SK-N-SH treated with all-trans-retinoic acid at 6 μM for 48 hours (cell line): ENCODE data around the gene EFNA3.

Source experiments
- ARNTL ChIP-seq: fragments of 450-650 bp; formaldehyde crosslinking; IDR thresholded peaks from 2 replicates; pipeline ENCODE4 v1.5.0; 2020; ENCODE audit warnings: low read depth, mild to moderate bottlenecking, moderate library complexity, borderline replicate concordance
- BACH2 ChIP-seq: fragments of 250-450 bp; sonication (Bioruptor Pico); IDR thresholded peaks from 2 replicates; pipeline ENCODE4 v1.9.0; 2021; ENCODE audit warnings: mild to moderate bottlenecking, borderline replicate concordance
- PPARA ChIP-seq: fragments of 250-450 bp; sonication (Bioruptor Pico); IDR thresholded peaks from 2 replicates; pipeline ENCODE4 v1.5.0; 2020; ENCODE audit warnings: mild to moderate bottlenecking, borderline replicate concordance
- TCF4 ChIP-seq: fragments of 250-450 bp; sonication (Bioruptor Pico); IDR thresholded peaks from 2 replicates; pipeline ENCODE4 v1.8.0; 2021; ENCODE audit warnings: mild to moderate bottlenecking, moderate library complexity, borderline replicate concordance
- TF ChIP-seq, protein P1 (sequence below): fragments of 250-450 bp; sonication (Bioruptor Pico); IDR thresholded peaks from 2 replicates; pipeline ENCODE4 v1.8.0; 2020; ENCODE audit warnings: mild to moderate bottlenecking, moderate library complexity, borderline replicate concordance

DNA sequence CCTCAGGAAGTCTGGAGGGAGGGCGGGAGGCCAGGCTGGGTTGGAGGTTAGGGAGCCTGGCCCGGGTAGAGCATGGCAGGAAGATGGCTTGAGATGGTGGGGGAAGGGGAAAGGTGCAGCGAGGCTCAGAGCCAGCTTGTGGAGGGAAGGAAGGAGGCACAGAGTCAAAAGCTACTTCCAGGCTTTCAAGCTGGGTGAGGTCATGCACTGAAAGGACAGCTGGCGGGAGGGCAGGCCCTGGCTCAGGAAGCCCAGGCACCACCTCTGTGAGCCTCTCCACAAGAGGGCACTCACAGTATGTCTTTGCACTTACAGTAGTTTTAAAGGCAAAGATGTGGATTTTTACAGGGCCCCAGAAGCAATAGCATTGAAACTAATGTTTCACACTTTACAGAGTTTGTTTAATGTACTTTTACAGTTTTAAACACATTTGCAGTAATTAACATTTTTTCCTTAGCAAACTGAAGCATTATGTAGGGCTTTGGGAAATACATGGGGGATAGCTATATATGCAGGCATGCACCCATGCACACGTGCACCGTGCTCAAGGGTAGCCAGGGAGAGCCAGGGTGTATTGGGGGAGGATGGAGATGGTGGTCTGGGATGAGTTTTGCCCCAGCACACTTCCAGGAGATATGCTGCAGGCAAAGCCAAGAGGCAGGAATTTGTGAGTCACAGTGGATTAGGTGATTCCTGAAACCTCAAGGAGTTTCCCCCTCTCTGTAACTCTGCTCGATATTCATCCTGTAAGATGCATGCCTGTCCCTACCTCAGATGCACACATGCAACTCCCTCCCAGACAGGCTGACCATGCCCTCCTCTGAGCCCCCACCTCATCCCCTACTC lies 33.6 kb upstream of the EFNA3 start:
- TF ChIP-seq BACH2 (CRISPR knock-in tag) (no peak), ARNTL (CRISPR knock-in tag) (no peak), PPARA (no peak), TCF4 (CRISPR knock-in tag) (no peak)
- TF ChIP-seq, protein P1, sequence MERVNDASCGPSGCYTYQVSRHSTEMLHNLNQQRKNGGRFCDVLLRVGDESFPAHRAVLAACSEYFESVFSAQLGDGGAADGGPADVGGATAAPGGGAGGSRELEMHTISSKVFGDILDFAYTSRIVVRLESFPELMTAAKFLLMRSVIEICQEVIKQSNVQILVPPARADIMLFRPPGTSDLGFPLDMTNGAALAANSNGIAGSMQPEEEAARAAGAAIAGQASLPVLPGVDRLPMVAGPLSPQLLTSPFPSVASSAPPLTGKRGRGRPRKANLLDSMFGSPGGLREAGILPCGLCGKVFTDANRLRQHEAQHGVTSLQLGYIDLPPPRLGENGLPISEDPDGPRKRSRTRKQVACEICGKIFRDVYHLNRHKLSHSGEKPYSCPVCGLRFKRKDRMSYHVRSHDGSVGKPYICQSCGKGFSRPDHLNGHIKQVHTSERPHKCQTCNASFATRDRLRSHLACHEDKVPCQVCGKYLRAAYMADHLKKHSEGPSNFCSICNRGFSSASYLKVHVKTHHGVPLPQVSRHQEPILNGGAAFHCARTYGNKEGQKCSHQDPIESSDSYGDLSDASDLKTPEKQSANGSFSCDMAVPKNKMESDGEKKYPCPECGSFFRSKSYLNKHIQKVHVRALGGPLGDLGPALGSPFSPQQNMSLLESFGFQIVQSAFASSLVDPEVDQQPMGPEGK (CRISPR knock-in tag) = no peak
